Suprapubic skin (tissue), 4 donors: ENCODE data around the gene TDRD3. TPM values are rescaled to one million over a fixed set of nuclear protein-coding genes. Genes with fewer than 3 reads are reported as not detected.

Source experiments
- DNase-seq, 2 donors: peaks; one replicate each; pipeline ENCODE4 v3.0.0-alpha.2; 2019; ENCODE audit warnings: low spot score in 2 of 2
- H3K27ac ChIP-seq: fragments of 200-600 bp; sonication (generic); one replicate; pipeline ENCODE4 v1.5.1; 2019
- H3K27me3 ChIP-seq: fragments of 200-600 bp; sonication (generic); one replicate; pipeline ENCODE4 v1.5.1; 2019
- H3K36me3 ChIP-seq: fragments of 200-600 bp; sonication (generic); one replicate; pipeline ENCODE4 v1.5.1; 2019
- H3K4me1 ChIP-seq: fragments of 200-600 bp; sonication (generic); one replicate; pipeline ENCODE4 v1.5.1; 2019
- H3K4me3 ChIP-seq: fragments of 200-600 bp; sonication (generic); one replicate; pipeline ENCODE4 v1.5.1; 2019; ENCODE audit warnings: mild to moderate bottlenecking
- H3K9me3 ChIP-seq: fragments of 200-600 bp; sonication (generic); one replicate; pipeline ENCODE4 v1.5.1; 2019
- EP300 ChIP-seq: sonication (generic); formaldehyde crosslinking; IDR thresholded peaks from one replicate; pipeline ENCODE4 v1.6.1; 2017; ENCODE audit warnings: antibody characterized with exemption
- POLR2A ChIP-seq, 2 donors: fragments of 450-650 bp; IDR thresholded peaks; one replicate each; pipeline ENCODE4 v1.6.1; 2017; ENCODE audit warnings: antibody characterized with exemption in 2 of 2, mild to moderate bottlenecking in 2 of 2, moderate library complexity in 2 of 2
- POLR2AphosphoS5 ChIP-seq, 3 donors: sonication (generic); formaldehyde crosslinking; IDR thresholded peaks; one replicate each; pipeline ENCODE4 v1.6.1; 2017; ENCODE audit warnings: antibody characterized with exemption in 3 of 3
- WGBS: methylation state at CpG from one replicate; pipeline ENCODE4 v1.1.5; 2018; 5-methylcytosine and 5-hydroxymethylcytosine counted together
- total RNA-seq, 4 donors: library from RNA; depleted of rRNA; stranded (reverse); fragments of >200 nt; gene quantifications; one replicate each; pipeline ENCODE4 v1.1.0, GENCODE V29; 2016
- TF ChIP-seq, protein P1 (sequence below), 2 donors: fragments of 200-600 bp in 1 of 2; fragments of 450-650 bp in 1 of 2; sonication (generic) in 1 of 2; IDR thresholded peaks; one replicate each; pipeline ENCODE4 v1.5.1; 2016 to 2019; ENCODE audit warnings: antibody characterized with exemption in 2 of 2, mild to moderate bottlenecking in 1 of 2, moderate library complexity in 1 of 2

Gene TDRD3
- total RNA-seq, 4 donors from 2014 or later = 17.6 to 42.6 (median 21.7) TPM

DNA sequence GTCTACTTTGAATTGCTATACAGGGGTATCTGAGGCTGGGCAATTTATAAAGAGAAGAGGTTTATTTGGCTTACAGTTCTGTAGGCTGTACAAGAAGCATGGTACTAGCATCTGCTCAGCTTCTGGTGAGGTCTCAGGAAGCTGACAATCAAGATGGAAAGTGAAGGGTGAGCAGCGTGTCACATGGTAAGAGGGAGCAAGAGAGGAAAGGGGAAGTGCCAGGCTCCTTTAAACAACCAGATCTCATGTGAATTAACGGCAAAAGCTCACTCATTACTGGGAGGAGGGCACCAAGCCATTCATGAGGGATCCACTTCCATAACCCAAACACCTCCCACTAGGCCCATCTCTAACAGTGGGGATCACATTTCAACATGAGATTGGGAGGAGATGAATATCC, 222.4 kb downstream of the TDRD3 start:
- WGBS = 83% methylated on average over 2 of the region's 2 CpGs
- no peak for DNase-seq
- Histone ChIP-seq H3K4me3 (no peak overlapping the region), H3K9me3 (no peaks in the 10 kb centered on the region), H3K27ac (no peak overlapping the region), H3K4me1 (no peaks in the 10 kb centered on the region), H3K27me3 (no peaks in the 10 kb centered on the region), H3K36me3 (no peaks in the 10 kb centered on the region)
- TF ChIP-seq, protein P1, sequence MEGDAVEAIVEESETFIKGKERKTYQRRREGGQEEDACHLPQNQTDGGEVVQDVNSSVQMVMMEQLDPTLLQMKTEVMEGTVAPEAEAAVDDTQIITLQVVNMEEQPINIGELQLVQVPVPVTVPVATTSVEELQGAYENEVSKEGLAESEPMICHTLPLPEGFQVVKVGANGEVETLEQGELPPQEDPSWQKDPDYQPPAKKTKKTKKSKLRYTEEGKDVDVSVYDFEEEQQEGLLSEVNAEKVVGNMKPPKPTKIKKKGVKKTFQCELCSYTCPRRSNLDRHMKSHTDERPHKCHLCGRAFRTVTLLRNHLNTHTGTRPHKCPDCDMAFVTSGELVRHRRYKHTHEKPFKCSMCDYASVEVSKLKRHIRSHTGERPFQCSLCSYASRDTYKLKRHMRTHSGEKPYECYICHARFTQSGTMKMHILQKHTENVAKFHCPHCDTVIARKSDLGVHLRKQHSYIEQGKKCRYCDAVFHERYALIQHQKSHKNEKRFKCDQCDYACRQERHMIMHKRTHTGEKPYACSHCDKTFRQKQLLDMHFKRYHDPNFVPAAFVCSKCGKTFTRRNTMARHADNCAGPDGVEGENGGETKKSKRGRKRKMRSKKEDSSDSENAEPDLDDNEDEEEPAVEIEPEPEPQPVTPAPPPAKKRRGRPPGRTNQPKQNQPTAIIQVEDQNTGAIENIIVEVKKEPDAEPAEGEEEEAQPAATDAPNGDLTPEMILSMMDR (IDR thresholded peaks at IDR 0.05) = no peak
- no peak for TF ChIP-seq EP300
- TF ChIP-seq POLR2AphosphoS5 (IDR thresholded peaks at IDR 0.05) = no peak
- TF ChIP-seq POLR2A (IDR thresholded peaks at IDR 0.05) = no peak

DNA sequence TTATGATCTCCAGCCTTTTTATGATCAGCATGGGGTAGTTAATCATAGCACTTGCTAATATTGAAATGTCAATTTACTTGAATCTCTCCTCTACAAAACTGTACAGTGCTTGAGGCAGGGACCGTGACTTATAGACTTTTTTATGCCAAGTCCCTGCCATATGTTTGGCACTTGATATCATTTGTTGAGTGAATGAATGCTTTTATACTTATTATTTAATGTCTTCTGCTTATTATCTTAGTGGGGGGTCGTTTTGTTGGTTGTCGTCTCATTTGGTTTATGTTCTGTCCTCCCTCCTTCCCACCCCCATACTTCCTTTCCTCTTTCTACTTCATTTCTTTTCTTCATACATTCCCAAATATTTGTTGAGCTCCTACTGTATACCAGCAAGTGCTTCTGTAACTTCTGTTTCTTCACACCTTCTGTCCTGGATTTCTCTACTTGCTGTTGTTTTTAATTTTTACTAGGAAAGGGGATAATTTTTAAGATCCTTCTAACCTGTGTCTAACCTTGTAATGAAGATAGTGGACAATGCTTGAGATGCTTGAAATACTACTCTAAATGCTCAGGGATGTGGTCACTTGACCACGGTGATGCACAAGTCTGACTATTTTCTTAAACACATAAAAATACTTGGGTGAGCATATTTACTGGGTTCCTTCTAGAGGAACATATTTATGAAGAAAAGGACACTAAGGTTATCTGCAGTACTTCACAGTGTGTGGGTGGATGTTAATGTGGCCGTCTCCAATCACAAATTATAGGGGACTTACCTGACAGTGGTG, 223.8 kb downstream of the TDRD3 start:
- no peaks in the 10 kb centered on the region for H3K9me3 ChIP-seq
- DNase-seq = no peak
- H3K4me3 ChIP-seq = no peak overlapping the region
- H3K4me1 ChIP-seq = no peaks in the 10 kb centered on the region
- peaks cover 6% of the 10 kb centered on the region for H3K27me3 ChIP-seq
- TF ChIP-seq POLR2A (IDR thresholded peaks at IDR 0.05) = no peak
- TF ChIP-seq, protein P1 (IDR thresholded peaks at IDR 0.05) = no peak
- TF ChIP-seq POLR2AphosphoS5 (IDR thresholded peaks at IDR 0.05) = no peak
- TF ChIP-seq EP300 = no peak
- no peaks in the 10 kb centered on the region for H3K36me3 ChIP-seq
- H3K27ac ChIP-seq = no peak overlapping the region
- 58% methylated on average over 5 of the region's 5 CpGs for WGBS

DNA sequence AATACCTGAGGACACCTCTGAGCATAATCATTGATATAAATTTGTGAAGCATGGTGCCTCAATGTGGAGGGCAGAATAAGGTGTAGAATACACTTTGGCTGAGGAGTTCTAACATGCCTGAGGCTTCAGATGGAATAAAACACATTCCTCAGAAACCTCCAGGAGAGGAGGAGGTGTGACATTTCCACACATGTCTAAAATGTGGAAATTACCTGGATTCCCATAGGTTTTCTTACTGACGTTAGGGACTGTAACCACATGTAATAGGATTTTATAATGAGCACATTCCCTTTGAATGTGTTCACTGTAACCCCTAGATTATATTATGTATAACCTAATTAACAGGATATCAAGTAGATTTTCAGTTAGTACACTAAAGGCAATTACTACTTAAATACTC, 226.1 kb downstream of the TDRD3 start:
- Histone ChIP-seq H3K4me1 (no peaks in the 10 kb centered on the region), H3K36me3 (no peaks in the 10 kb centered on the region), H3K9me3 (no peaks in the 10 kb centered on the region), H3K27me3 (peaks cover 6% of the 10 kb centered on the region), H3K27ac (no peak overlapping the region), H3K4me3 (no peak overlapping the region)
- 48% methylated on average over 1 of the region's 1 CpG for WGBS
- TF ChIP-seq POLR2AphosphoS5 (IDR thresholded peaks at IDR 0.05) = no peak
- TF ChIP-seq, protein P1 (IDR thresholded peaks at IDR 0.05) = no peak
- no peak for TF ChIP-seq EP300
- no peak for TF ChIP-seq POLR2A (IDR thresholded peaks at IDR 0.05)
- DNase-seq = no peak

Other genes with a start within 250 kb of the TDRD3 start
- gene DIAPH3, start 233.3 kb upstream of the TDRD3 start, total RNA-seq = 1 to 10 TPM in 3 of 4 donors, under 1 TPM in 1; 0.93 to 3.0 (median 2.3) TPM